SK-N-SH (cell line): Measurements from ENCODE around the gene MYO1E. TPM values are rescaled to one million over a fixed set of nuclear protein-coding genes. Genes with fewer than 3 reads are reported as not detected.

Experiments used
- CTCF ChIA-PET: fragments of 300-600, 350-600 bp; formaldehyde crosslinking; extraction: SDS; loops from one replicate; lab custom pipeline; 2021; lab: Yijun Ruan, JAX
- POLR2A ChIA-PET: fragments of 350-600 bp; sonication (Branson Sonifier 250); formaldehyde crosslinking; extraction: SDS; loops from one replicate; lab custom pipeline; 2020; ENCODE audit warnings: antibody characterized with exemption, inconsistent platforms; lab: Yijun Ruan, JAX
- DNase-seq: peaks from one replicate; pipeline ENCODE4 v3.0.0; 2012
- H2AFZ ChIP-seq: fragments of 200-600 bp; sonication (generic); 2 replicates; pipeline ENCODE4 v1.8.1; 2016; ENCODE audit warnings: antibody characterized with exemption, mild to moderate bottlenecking, low read depth
- H3F3A ChIP-seq: fragments of 200-600 bp; sonication (generic); replicated peaks from 2 replicates; pipeline ENCODE3; 2016; ENCODE audit warnings: antibody characterized with exemption, mild to moderate bottlenecking; ENCODE audit not compliant: insufficient read depth
- H3K27ac ChIP-seq, 2 experiments: fragments of 200-500 bp in 1 of 2; fragments of 200-600 bp in 1 of 2; sonication (Bioruptor generic) in 1 of 2; sonication (generic), shearing (Covaris generic) in 1 of 2; 2 replicates each; pipeline versions ENCODE4 v1.5.1 to v1.6.1; 2014 to 2016; ENCODE audit warnings: low read depth in 2 of 2, inconsistent platforms in 1 of 2, low read length in 1 of 2, mild to moderate bottlenecking in 1 of 2, mixed read lengths in 1 of 2
- H3K27me3 ChIP-seq: fragments of 200-600 bp; sonication (generic), shearing (Covaris generic); 2 replicates; pipeline ENCODE4 v1.6.1; 2016; ENCODE audit warnings: mixed run types; ENCODE audit not compliant: insufficient read depth
- H3K36me3 ChIP-seq, 2 experiments: fragments of 200-500 bp in 1 of 2; fragments of 200-600 bp in 1 of 2; sonication (Bioruptor generic) in 1 of 2; sonication (generic) in 1 of 2; replicated peaks in 1 of 2; 2 replicates each; pipeline versions ENCODE3 to v1.5.1; 2014 to 2016; ENCODE audit warnings: low read length in 1 of 2, mild to moderate bottlenecking in 1 of 2; ENCODE audit not compliant: insufficient read depth in 2 of 2, control insufficient read depth in 1 of 2
- H3K4me1 ChIP-seq, 2 experiments: fragments of 200-500 bp in 1 of 2; fragments of 200-600 bp in 1 of 2; sonication (Bioruptor generic) in 1 of 2; sonication (generic), shearing (Covaris generic) in 1 of 2; 2 replicates each; pipeline versions ENCODE4 v1.5.1 to v1.6.1; 2014 to 2016; ENCODE audit warnings: low read depth in 1 of 2, low read length in 1 of 2, mixed run types in 1 of 2; ENCODE audit not compliant: insufficient read depth in 2 of 2, control insufficient read depth in 1 of 2
- H3K4me2 ChIP-seq: fragments of 200-600 bp; sonication (generic), shearing (Covaris generic); 2 replicates; pipeline ENCODE4 v1.6.1; 2017; ENCODE audit warnings: mixed run types
- H3K4me3 ChIP-seq, 2 experiments: fragments of 200-500 bp in 1 of 2; fragments of 200-600 bp in 1 of 2; sonication (Bioruptor generic) in 1 of 2; sonication (generic), shearing (Covaris generic) in 1 of 2; 2 replicates each; pipeline versions ENCODE4 v1.5.1 to v1.8.1; 2014 to 2016; ENCODE audit warnings: low read depth in 2 of 2, inconsistent platforms in 1 of 2, low read length in 1 of 2, mild to moderate bottlenecking in 1 of 2, mixed read lengths in 1 of 2, moderate library complexity in 1 of 2
- H3K79me2 ChIP-seq: fragments of 200-600 bp; sonication (generic); 2 replicates; pipeline ENCODE4 v1.8.1; 2017; ENCODE audit warnings: mild to moderate bottlenecking; ENCODE audit not compliant: insufficient read depth
- H3K9ac ChIP-seq: fragments of 200-600 bp; sonication (generic); 2 replicates; pipeline ENCODE4 v1.6.1; 2017; ENCODE audit warnings: mixed run types
- H3K9me2 ChIP-seq: fragments of 200-600 bp; sonication (generic); 2 replicates; pipeline ENCODE4 v1.6.1; 2017; ENCODE audit warnings: mixed run types
- H3K9me3 ChIP-seq: fragments of 200-600 bp; sonication (generic); 2 replicates; pipeline ENCODE4 v1.6.1; 2017; ENCODE audit warnings: mixed run types, mild to moderate bottlenecking, moderate library complexity
- H4K20me1 ChIP-seq: fragments of 200-600 bp; sonication (generic); 2 replicates; pipeline ENCODE4 v1.6.1; 2017; ENCODE audit warnings: mild to moderate bottlenecking, mixed run types; ENCODE audit not compliant: insufficient read depth
- CHD2 ChIP-seq: fragments of 150-350 bp; IDR thresholded peaks from 2 replicates; pipeline ENCODE4 v1.6.1; 2018; ENCODE audit warnings: low read length; ENCODE audit not compliant: partially characterized antibody
- CTCF ChIP-seq: fragments of 200-600 bp; sonication (generic); IDR thresholded peaks from 2 replicates; pipeline ENCODE4 v1.6.1; 2017; ENCODE audit warnings: antibody characterized with exemption, mild to moderate bottlenecking, moderate library complexity
- ELF1 ChIP-seq: IDR thresholded peaks from 2 replicates; pipeline ENCODE4 v1.4.0; 2012
- EZH2phosphoT487 ChIP-seq: fragments of 200-600 bp; sonication (generic); IDR thresholded peaks from 2 replicates; pipeline ENCODE4 v1.6.1; 2017; ENCODE audit warnings: low read depth, mixed run types, mild to moderate bottlenecking, antibody characterized with exemption, moderate library complexity, borderline replicate concordance
- FOSL2 ChIP-seq: IDR thresholded peaks from 2 replicates; pipeline ENCODE4 v1.4.0; 2012; ENCODE audit warnings: low read depth, mild to moderate bottlenecking, moderate library complexity, borderline replicate concordance
- FOXM1 ChIP-seq: IDR thresholded peaks from 2 replicates; pipeline ENCODE4 v1.4.0; 2012; ENCODE audit warnings: low read depth, mild to moderate bottlenecking
- GABPA ChIP-seq: IDR thresholded peaks from 2 replicates; pipeline ENCODE4 v1.4.0; 2012; ENCODE audit warnings: low read depth, mild to moderate bottlenecking
- GATA2 ChIP-seq: sonication (generic); formaldehyde crosslinking; IDR thresholded peaks from 2 replicates; pipeline ENCODE4 v1.5.0; 2020; ENCODE audit warnings: mild to moderate bottlenecking, missing genetic modification reagents
- IRF3 ChIP-seq: fragments of 150-350 bp; IDR thresholded peaks from 2 replicates; pipeline ENCODE4 v1.6.1; 2016; ENCODE audit warnings: mild to moderate bottlenecking, low read depth, low read length
- JUND ChIP-seq: IDR thresholded peaks from 2 replicates; pipeline ENCODE4 v1.4.0; 2012
- MEF2A ChIP-seq: IDR thresholded peaks from 2 replicates; pipeline ENCODE4 v1.4.0; 2012; ENCODE audit warnings: low read depth, borderline replicate concordance
- MXI1 ChIP-seq: IDR thresholded peaks from 2 replicates; pipeline ENCODE4 v1.6.1; 2012; ENCODE audit warnings: mild to moderate bottlenecking, low read depth, low read length, improper control_type of control experiment
- PBX3 ChIP-seq: IDR thresholded peaks from 2 replicates; pipeline ENCODE4; 2012
- POLR2AphosphoS5 ChIP-seq: IDR thresholded peaks from 2 replicates; pipeline ENCODE4 v1.6.1; 2012; ENCODE audit warnings: low read depth, low read length
- RCOR1 ChIP-seq: fragments of 150-350 bp; IDR thresholded peaks from 2 replicates; pipeline ENCODE4 v1.6.1; 2017; ENCODE audit warnings: antibody characterized with exemption, low read length
- REST ChIP-seq: IDR thresholded peaks from 2 replicates; pipeline ENCODE4 v1.6.1; 2012; ENCODE audit warnings: mild to moderate bottlenecking, low read depth, low read length, moderate library complexity
- RFX5 ChIP-seq: IDR thresholded peaks from 2 replicates; pipeline ENCODE4 v1.6.1; 2012; ENCODE audit warnings: mild to moderate bottlenecking, improper control_type of control experiment, low read length
- RXRA ChIP-seq: IDR thresholded peaks from 2 replicates; pipeline ENCODE4 v1.4.0; 2012; ENCODE audit warnings: low read depth, mild to moderate bottlenecking, borderline replicate concordance
- TAF1 ChIP-seq: IDR thresholded peaks from 2 replicates; pipeline ENCODE4 v1.6.1; 2012; ENCODE audit warnings: low read depth, mild to moderate bottlenecking, low read length, moderate library complexity, borderline replicate concordance
- WGBS: methylation state at CpG from one replicate; pipeline ENCODE4 v1.1.6; 2017; ENCODE audit warnings: low lambda C conversion rate; 5-methylcytosine and 5-hydroxymethylcytosine counted together
- polyA plus RNA-seq, 3 experiments: library from polyadenylated mRNA; depleted of rRNA; stranded (reverse); fragments of >200 nt; gene quantifications; 2 replicates each; pipeline ENCODE4 v1.2.3, GENCODE V29; 2012
- TF ChIP-seq, protein P1 (sequence below): IDR thresholded peaks from 2 replicates; pipeline ENCODE4 v1.4.0; 2012; ENCODE audit warnings: low read depth

The MYO1E gene
- polyA plus RNA-seq, 1 of the 3 experiments (the other 2 are of a cell fraction): 9.7 TPM

DNA sequence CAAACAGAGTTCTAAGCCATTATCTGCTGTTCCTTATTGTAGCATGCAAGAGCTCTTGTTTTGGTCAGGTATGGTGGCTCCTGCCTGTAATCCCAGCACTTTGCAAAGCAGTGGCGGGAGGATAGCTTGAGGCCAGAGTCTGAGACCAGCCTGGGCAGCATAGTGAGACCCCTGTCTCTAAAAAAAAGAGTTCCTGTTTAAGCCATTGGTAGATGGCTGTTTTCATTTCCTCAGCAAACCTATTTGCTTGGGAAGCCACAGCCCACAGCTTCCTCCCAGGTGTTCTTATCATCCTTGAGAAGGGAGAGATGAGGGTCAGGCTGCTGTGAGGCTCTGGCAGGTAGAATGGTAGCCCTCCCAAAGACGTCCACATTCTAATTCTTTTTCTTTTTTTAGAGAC lies 40.9 kb upstream of the MYO1E start:
- no peaks in the 10 kb centered on the region for H3K27me3 ChIP-seq
- H3K36me3 ChIP-seq: no peaks in the 10 kb centered on the region
- TF ChIP-seq REST (no peak), JUND (no peak), POLR2AphosphoS5 (no peak), FOXM1 (no peak), MXI1 (no peak), ELF1 (no peak), GATA2 (CRISPR knock-in tag) (no peak), CTCF (no peak), PBX3 (no peak), CHD2 (no peak), IRF3 (no peak), TAF1 (no peak), RXRA (no peak), GABPA (no peak), EZH2phosphoT487 (no peak), MEF2A (no peak), FOSL2 (no peak), RCOR1 (no peak), RFX5 (no peak)
- TF ChIP-seq, protein P1, sequence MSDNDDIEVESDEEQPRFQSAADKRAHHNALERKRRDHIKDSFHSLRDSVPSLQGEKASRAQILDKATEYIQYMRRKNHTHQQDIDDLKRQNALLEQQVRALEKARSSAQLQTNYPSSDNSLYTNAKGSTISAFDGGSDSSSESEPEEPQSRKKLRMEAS: no peak
- TF ChIP-seq, all 33 proteins: peak for 0
- H3K9ac ChIP-seq: no peak overlapping the region
- no peaks in the 10 kb centered on the region; a peak in 1 of 4 replicates for H3K4me1 ChIP-seq
- 31% methylated on average over 2 of the region's 2 CpGs for WGBS
- no peaks in the 10 kb centered on the region for H3K9me2 ChIP-seq
- H3K4me3 ChIP-seq: no peak overlapping the region
- no peak overlapping the region for H2AFZ ChIP-seq
- DNase-seq: no peak
- no peaks in the 10 kb centered on the region for H3F3A ChIP-seq
- no peaks in the 10 kb centered on the region for H3K9me3 ChIP-seq
- no peak overlapping the region for H3K4me2 ChIP-seq
- no peak overlapping the region for H3K27ac ChIP-seq
- no peaks in the 10 kb centered on the region for H3K79me2 ChIP-seq
- ChIA-PET CTCF (interaction anchor here (0.6 to 2.0 kb wide), 3 partner anchors 29 to 252 kb away, joined by 3 to 6 read pairs (median 3); no protein-coding TSS in a partner anchor), POLR2A (no interaction called here)
- H4K20me1 ChIP-seq: no peaks in the 10 kb centered on the region
